Smooth muscle cell (in vitro differentiated cells): Measurements from ENCODE around the gene ARID5B. TPM values are rescaled to one million over a fixed set of nuclear protein-coding genes. Genes with fewer than 3 reads are reported as not detected.

ENCODE experiments used
- DNase-seq: peaks from one replicate; lab custom pipeline; 2025; ENCODE audit not compliant: unreplicated experiment; lab: John Stamatoyannopoulos, UW
- H2AFZ ChIP-seq: fragments of 200-600 bp; sonication (generic); 2 replicates; pipeline ENCODE4 v1.6.0; 2016; ENCODE audit warnings: antibody characterized with exemption, low read depth, mild to moderate bottlenecking
- H3F3A ChIP-seq: fragments of 200-600 bp; sonication (generic); 2 replicates; pipeline ENCODE4 v1.6.0; 2017; ENCODE audit warnings: antibody characterized with exemption, low read depth
- H3K27ac ChIP-seq: fragments of 200-600 bp; sonication (generic); 2 replicates; pipeline ENCODE4 v1.5.1; 2016; ENCODE audit warnings: low read depth, mild to moderate bottlenecking
- H3K27me3 ChIP-seq: fragments of 200-600 bp; sonication (generic); 2 replicates; pipeline ENCODE4 v1.6.1; 2016; ENCODE audit warnings: low read depth, mild to moderate bottlenecking
- H3K36me3 ChIP-seq: fragments of 200-600 bp; sonication (generic); 2 replicates; pipeline ENCODE4 v1.5.1; 2016; ENCODE audit warnings: low read depth
- H3K4me1 ChIP-seq: fragments of 200-600 bp; sonication (generic); 2 replicates; pipeline ENCODE4 v1.5.1; 2016; ENCODE audit warnings: low read depth
- H3K4me2 ChIP-seq: fragments of 200-600 bp; sonication (generic); 2 replicates; pipeline ENCODE4 v1.6.0; 2016; ENCODE audit warnings: mild to moderate bottlenecking
- H3K4me3 ChIP-seq: fragments of 200-600 bp; sonication (generic); 2 replicates; pipeline ENCODE4 v1.5.1; 2016; ENCODE audit warnings: mild to moderate bottlenecking
- H3K79me2 ChIP-seq: fragments of 200-600 bp; sonication (generic); 2 replicates; pipeline ENCODE4 v1.6.0; 2016; ENCODE audit warnings: low read depth, mild to moderate bottlenecking
- H3K9ac ChIP-seq: fragments of 200-600 bp; sonication (generic); 2 replicates; pipeline ENCODE4 v1.6.0; 2016; ENCODE audit warnings: low read depth
- H3K9me3 ChIP-seq: fragments of 200-600 bp; sonication (generic); replicated peaks from 2 replicates; pipeline ENCODE4 v1.5.1; 2016; ENCODE audit warnings: low read depth
- H4K20me1 ChIP-seq: fragments of 200-600 bp; sonication (generic); 2 replicates; pipeline ENCODE4 v1.6.0; 2016; ENCODE audit warnings: low read depth
- CTCF ChIP-seq: fragments of 200-600 bp; sonication (generic); IDR thresholded peaks from 2 replicates; pipeline ENCODE4 v1.5.1; 2017; ENCODE audit warnings: borderline replicate concordance, mild to moderate bottlenecking, antibody characterized with exemption; ENCODE audit not compliant: insufficient read depth, poor library complexity, severe bottlenecking
- WGBS: methylation state at CpG from one replicate; pipeline ENCODE4 v1.1.7; 2016; ENCODE audit warnings: low lambda C conversion rate; 5-methylcytosine and 5-hydroxymethylcytosine counted together
- polyA plus RNA-seq: library from polyadenylated mRNA; unstranded; fragments of >200 nt; fragmentation: Nextera tagmentation; extraction: Ambion mirVana; gene quantifications from 2 replicates; pipeline ENCODE4 v1.2.1, GENCODE V29; 2016
- total RNA-seq: library from RNA; depleted of rRNA; stranded (reverse); fragments of >200 nt; gene quantifications from 2 replicates; pipeline ENCODE4 v1.2.3, GENCODE V29; 2014

The ARID5B gene
- total and polyA plus RNA-seq, 2 experiments from 2014 or later: 49.0 to 67.6 TPM

- H3K36me3 ChIP-seq: no peaks in the 10 kb centered on the region
- no peaks in the 10 kb centered on the region for H3K27me3 ChIP-seq
- TF ChIP-seq CTCF: no peak
- peak overlapping the region; percentile 100 for H3K27ac ChIP-seq
- no peak for DNase-seq
- H3F3A ChIP-seq: peaks cover 37% of the 10 kb centered on the region
- peaks cover 32% of the 10 kb centered on the region for H3K79me2 ChIP-seq
- H3K9ac ChIP-seq: peak overlapping the region; percentile 91
- 38% methylated on average over 3 of the region's 3 CpGs for WGBS
- H2AFZ ChIP-seq: no peak overlapping the region
- no peaks in the 10 kb centered on the region for H3K9me3 ChIP-seq
- peaks cover 12% of the 10 kb centered on the region for H4K20me1 ChIP-seq
- H3K4me1 ChIP-seq: peaks cover 24% of the 10 kb centered on the region
- peak overlapping the region; percentile 91 for H3K4me2 ChIP-seq
- no peak overlapping the region for H3K4me3 ChIP-seq
Measured at GRCh38 chr10:62047228-62047892, 145.9 kb downstream of the ARID5B start.

GRCh38 chr10:62047960-62048383, 146.5 kb downstream of the ARID5B start:
- Histone ChIP-seq H3K4me1 (peaks cover 23% of the 10 kb centered on the region), H3K9ac (peak overlapping the region; percentile 91), H3K79me2 (peaks cover 37% of the 10 kb centered on the region), H4K20me1 (peaks cover 16% of the 10 kb centered on the region), H3K9me3 (no peaks in the 10 kb centered on the region), H3F3A (peaks cover 37% of the 10 kb centered on the region), H3K36me3 (no peaks in the 10 kb centered on the region), H2AFZ (no peak overlapping the region), H3K4me2 (peak overlapping the region; percentile 91), H3K27ac (peak overlapping the region; percentile 100), H3K4me3 (no peak overlapping the region), H3K27me3 (no peaks in the 10 kb centered on the region)
- DNase-seq: no peak
- no peak for TF ChIP-seq CTCF
- WGBS: 33% methylated on average over 2 of the region's 2 CpGs

GRCh38 chr10:62048470-62048869, 147.0 kb downstream of the ARID5B start:
- no peaks in the 10 kb centered on the region for H3K36me3 ChIP-seq
- DNase-seq: no peak
- peak overlapping the region; percentile 100 for H3K27ac ChIP-seq
- H3F3A ChIP-seq: peaks cover 37% of the 10 kb centered on the region
- H3K27me3 ChIP-seq: no peaks in the 10 kb centered on the region
- H3K4me2 ChIP-seq: peak overlapping the region; percentile 91
- H3K9me3 ChIP-seq: no peaks in the 10 kb centered on the region
- H3K4me1 ChIP-seq: peaks cover 18% of the 10 kb centered on the region
- no peak for TF ChIP-seq CTCF
- peaks cover 21% of the 10 kb centered on the region for H4K20me1 ChIP-seq
- H3K9ac ChIP-seq: peak overlapping the region; percentile 91
- peaks cover 42% of the 10 kb centered on the region for H3K79me2 ChIP-seq
- H2AFZ ChIP-seq: no peak overlapping the region
- peak overlapping the region; percentile 81 for H3K4me3 ChIP-seq
- 53% methylated on average over 5 of the region's 5 CpGs for WGBS
